Measurements from ENCODE around the gene PIP5KL1.
A peak's percentile ranks its signal among the peaks of the same experiment; 100 is the strongest.

The PIP5KL1 gene, protein sequence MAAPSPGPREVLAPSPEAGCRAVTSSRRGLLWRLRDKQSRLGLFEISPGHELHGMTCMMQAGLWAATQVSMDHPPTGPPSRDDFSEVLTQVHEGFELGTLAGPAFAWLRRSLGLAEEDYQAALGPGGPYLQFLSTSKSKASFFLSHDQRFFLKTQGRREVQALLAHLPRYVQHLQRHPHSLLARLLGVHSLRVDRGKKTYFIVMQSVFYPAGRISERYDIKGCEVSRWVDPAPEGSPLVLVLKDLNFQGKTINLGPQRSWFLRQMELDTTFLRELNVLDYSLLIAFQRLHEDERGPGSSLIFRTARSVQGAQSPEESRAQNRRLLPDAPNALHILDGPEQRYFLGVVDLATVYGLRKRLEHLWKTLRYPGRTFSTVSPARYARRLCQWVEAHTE

DNA sequence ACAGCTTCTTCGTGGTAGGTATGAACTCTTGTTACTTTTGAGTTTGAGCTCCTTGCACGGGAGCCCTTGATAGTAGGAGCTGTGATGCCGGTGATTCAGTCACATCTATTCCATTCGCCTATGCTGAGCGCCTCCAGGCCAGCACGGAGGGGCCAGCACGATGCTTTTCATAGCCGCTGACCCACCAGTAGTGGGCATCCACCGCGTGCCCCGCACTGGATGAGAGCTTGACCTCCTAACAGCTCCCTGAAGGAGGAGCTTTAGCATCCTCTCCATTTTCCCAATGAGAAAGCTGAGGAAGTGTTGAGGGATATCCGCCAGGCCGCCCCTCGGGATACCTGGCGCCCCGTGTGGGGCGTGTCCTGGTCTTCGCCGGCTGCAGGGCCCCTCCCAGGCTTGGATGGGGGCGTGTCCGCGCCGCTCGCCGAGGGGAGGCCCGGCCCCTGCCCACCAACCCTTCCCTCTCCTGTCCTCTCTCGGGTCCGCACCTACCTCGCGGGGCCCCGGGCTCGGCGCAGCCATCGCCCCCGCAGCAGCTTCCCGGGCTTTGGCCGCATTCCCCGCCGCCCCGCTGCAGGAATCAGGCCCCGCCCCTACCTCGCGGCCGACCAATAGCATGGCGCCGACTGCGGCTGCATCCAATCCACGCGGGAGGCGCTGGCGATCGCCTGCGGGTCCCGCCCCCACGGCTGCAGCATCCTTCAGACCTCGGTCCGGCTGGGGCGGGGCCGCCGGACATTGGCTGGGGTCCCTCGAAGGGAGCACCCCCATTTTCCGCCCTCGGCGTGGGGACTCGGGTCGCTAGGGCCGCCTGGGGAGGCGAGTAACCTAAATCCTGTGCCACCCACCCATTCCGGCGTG, at the start of gene PIP5KL1:
PIP5KL1 (minus strand) TSS at position 547 of the 861 bp plus-strand sequence; CDS start at position 522, 25 bp downstream.
- DNase-seq = peak; percentile 93

DNA sequence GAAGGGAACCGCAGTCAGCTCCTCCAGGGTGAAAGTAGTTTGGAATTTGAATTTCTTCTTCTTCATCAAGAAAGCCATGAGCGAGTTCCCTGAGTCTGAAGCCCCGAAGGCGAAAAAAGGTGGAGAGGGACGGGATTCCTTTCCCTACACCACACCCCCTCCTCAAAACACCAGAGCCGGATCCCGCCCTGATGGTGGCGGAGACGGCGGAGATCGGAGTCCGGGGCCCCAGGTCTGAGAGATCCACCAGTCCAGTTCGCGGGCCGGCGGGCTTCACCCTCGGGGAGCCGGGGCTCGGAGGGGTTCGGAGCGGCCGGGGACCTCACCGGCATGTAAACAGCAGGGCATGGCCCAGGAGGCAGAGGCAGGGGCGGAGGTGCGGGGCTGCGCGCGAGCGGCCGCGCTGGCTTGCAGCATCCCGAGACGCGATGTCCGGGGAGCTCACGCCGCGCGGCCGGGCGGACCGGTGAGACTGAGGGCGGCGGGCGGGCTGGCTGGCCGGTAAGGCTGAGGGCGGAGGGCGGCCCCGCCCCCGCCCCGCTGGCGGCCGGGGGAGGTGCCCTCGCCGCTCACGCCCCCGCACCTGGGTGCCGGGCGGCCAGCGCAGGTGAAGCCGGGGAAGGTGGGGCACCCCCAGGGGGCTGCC, 49.6 kb upstream of the PIP5KL1 start:
- DNase-seq = peak; percentile 70

DNA sequence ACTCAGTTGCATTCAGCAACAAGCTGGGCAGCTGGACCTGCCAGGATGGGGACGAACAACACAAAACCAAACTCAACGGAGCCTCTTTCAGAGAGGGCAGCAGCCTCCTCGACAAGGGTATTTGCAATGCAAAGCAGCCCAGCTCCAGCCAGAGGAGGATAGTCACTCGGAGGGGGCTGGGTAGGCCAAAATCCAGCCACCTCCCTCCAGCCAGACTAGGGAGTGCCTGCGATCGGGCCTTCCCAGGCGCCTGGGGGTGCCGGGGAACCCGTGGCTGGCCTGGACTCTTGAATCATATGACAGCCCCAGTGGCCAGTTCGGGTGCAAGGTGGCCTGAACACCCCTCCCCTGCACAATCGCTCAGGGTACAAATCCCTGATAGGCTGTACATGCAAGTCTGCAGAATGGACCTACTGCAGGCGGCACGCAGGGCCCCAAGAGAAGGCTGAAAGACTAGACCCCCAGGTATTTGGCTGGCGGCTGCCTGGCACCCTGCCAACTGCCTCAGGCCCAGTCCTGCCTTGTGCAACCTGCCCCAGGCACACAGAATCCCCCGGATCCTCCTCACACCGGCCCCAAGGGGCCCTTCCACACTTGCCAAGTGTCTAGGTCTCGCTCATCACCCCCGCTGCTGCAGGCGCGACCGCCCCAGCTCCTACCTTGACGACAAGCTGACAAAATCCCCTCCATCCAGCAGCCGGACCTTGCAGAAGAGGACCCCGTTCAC, 48.9 kb upstream of the PIP5KL1 start:
- peak; percentile 79 for DNase-seq

DNA sequence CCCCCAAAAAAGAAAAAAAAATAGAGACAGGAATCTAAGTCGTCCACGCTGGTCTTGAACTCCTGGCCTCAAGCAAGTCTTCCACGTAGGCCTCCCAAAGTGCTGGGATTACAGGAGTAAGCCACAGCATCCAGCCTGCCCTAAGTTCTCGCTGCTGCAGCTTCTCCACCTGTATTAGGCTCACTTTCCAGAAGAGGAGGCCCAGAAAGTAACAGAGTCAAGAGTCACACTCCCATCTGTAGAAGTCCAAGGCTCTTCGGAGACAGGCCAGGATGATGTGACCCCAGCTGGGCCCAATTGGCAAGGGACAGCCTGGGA, 48.4 kb upstream of the PIP5KL1 start:
- DNase-seq = no peak

DNA sequence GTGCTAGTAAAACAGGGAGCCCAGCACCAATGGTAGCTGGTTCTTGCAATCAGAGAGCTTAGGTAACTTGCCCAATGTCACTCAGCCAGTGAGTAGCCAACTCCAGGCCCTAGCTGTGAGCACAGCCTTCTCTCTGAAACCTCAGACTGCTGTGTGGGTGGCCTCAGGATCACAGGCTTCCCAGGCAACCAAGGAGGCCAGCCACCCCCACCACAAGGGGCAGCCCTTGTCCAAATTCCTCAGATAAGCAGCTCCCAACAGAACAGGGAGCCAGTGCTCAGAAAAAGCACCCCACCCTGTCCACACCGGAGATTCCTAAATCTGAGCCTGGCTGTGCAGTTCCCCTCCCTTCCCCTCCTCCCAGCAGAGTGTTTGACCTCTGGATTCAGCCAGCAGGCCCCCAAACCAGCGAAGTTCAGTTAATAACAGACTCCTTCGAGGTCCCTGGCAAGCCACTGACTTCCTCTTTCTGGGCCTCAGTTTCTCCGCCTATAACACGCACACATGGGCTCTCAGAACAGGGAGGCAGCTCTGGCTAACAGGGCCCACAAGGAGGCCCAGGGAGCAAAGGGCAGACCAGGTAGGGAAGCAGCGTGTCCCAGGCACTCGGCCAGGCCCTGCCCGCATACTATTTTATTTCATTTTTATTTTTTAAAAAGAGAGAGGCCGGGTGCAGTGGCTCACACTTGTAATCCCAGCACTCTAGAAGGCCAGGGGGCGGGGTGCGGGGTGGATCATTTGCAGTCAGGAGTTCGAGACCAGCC, 47.5 kb upstream of the PIP5KL1 start:
- DNase-seq = peak; percentile 91

DNA sequence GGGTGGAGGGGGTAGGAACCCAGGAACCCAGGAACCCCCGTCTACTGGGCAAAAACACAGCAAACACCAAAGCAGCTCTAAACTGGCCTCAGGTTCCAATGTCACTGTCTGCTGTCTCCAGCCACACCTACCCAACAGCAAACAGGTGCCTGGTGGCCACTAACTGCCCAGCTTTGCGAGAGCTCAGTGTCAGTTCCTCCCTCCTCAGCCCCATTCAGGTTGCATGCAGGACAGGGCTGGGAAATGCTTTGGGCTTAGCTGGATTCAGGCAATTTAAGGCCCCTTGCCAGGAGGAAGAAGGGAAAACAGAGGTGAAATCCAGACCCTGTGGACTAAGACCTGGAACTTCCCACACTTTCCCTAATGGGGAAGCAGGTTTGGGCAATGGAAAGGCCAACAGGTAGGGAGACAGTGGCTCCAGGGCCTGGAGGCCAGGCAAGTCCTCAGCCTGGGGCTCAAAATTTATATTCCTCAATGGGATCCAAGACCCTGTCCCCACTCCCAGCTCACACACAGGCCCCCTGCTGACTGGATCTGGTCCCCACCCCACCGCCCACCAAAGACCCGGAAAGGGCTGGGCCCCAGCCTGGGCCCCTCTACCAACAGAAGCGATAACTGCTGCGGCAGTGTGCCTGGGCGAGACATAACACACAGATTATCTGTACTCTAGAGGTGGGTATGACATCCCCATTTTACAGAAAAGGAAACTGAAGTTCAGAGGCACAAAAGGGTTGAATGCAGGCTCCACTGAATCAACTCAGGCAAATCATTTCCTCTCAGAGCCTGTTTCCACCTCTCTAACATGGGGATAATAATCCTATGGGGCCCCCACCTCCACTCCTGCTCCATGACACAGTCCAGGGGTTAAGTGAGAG, 46.7 kb upstream of the PIP5KL1 start:
- no peak for DNase-seq

DNA sequence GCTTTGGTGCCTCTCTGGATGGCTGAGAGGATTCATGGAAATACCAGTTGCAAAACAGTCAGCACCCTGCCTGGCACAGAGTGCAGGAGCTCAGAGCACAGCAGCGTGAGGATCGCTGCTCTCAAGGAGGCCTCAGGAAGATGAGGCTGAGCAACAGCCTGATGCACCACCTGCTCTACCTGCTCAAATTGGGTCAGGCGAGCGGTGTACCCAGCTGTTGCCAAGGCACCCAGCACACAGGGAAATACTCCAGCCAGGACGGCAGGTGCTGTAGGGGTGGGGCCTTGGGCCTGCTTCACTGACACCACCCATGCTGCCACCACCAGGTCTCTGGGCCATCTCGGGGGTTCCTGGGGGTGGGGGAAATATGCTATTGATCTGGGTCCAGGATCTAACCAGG, 45.9 kb upstream of the PIP5KL1 start:
- no peak for DNase-seq

DNA sequence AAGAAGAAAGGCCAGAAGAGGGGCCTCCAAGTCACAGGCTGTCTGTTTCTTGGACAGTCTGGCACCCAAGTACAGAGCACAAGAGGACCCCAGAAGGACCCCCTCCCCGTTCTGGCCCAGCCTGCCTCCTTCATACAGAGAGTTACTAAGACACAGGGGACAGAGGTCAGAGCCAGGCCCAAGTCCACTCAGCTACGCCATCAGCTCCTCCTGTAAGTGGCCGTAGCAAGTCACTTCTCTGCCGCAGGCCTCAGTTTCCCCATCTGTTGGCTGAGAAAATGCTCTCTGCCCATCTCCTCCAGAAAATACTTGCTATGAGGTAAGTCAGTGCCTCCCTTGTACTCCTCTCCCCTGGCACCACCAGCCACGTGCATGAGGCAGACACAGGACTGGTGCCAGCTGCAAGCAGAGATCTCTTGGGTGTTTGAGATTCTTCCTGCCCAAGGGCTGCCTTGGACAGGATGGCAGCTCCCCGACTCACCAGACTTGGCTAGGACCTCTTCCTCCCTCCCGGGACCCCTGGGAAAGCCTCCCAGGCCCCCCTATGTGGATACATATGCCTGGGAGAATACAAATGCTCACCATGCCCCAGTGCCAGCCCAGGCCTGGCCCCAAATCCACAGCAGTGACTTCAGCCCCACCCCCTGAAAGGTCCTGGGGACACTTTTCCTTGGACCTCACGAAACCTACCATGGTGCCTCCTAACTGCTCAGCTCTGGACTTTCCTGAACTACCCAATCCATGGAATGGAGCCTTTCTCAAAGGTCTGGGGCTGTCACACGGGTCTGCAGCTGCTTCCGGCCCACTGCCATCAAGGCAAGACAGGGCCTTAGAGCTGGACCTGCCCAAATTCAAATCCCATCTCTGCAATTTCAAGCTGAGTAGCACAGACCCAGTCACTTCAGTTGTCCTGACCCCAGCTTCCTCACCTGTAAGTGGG, 45.1 kb upstream of the PIP5KL1 start:
- no peak for DNase-seq

DNA sequence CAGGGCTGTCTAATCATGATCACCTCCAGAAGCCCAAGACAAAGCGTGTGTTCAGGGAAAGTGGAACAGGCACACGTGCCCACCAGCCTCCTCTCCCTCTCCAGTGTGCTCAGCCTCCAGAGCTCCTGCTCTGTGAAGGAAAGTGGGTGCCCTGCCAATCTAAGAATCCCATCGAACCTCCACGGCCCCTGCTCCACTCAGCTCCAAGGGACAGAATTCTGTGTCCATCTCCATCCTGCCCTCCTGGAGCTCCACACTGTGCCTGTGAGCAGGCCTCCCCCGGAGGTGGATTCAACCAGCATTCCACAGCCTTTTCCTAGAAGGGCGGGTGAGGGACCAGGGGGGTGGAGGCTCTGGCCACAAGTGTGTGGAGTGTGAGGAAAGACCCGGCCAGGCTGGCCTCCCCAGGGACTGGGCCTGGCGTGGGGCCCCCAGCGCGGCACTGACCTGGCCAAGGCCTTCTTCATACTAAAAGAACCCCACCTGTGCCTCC, 44.2 kb upstream of the PIP5KL1 start:
- peak; percentile 66 for DNase-seq

DNA sequence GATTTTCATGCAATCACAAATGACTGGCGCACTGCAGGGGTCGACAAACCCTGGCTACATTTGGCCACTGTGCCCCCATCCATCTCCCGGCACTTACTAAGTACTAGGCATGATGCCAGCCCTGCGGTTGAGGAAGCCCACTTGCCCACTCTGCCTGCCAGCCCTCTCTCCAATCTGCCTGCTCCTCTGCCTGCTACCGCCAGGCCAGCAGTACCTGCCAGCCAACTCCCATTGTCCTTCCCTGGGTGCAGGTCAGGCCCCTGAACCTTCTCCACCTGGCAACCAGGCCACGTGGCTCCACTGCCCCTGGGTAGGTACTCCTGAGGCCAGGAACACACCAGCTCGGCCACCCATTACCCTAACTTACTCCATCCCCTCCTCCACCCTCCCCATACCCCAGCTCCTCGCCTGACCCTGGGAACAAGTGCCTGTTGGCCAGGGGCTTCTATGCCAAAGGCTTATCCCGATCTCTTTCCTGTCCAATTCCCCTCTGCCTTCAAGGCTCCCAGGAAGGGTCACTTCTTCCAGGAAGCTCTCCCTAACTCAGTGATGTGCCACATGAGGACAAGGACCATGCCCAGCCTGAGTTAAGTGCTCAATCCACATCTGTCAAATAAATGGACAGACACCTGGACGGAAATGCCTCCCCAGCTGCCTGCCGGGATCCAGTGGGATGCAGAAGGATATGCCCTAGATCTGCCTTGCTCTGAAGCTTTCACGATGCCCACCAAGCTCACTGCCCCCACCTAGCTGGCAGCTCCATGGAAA, 43.6 kb upstream of the PIP5KL1 start:
- no peak for DNase-seq

DNA sequence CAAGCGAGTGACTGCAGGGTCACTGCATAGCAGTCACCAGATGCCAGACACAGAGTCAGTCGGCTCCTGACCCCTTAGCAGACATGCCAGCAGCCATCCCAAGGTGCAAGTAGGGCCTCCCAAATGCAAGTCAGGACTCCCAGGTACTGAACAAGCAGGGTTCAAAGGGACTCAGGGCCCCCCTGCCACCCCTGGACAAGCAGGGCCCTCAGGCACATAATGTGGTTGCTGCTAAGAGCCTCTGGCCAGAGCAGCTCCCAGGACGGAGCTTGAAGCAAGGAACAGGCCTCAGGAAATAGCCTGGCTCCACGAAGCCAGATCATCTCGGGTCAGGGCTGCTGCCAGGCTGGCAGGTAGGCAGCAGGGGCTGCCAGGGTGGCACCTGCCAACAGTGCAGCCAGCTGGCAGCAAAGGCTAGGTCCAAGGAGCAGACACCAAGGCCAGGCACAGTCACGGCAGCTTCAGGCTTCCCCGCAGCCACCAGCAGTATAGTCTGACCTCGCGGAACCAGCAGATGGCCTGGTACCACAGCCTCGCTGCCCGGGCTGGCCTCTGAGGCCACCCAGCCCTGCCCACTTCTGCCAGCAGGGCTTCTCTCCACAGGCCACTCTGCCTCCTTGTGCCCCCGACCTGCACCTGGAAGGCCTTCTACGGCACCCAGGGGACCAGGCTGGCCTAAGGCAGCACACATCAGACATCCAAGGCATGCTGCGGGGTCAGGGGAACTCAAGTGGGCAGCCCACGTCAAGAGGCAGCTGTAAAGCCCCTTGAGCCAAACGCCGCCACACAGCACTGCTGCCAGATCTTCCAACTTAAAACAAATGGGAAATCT, 42.8 kb upstream of the PIP5KL1 start:
- DNase-seq = peak; percentile 63

DNA sequence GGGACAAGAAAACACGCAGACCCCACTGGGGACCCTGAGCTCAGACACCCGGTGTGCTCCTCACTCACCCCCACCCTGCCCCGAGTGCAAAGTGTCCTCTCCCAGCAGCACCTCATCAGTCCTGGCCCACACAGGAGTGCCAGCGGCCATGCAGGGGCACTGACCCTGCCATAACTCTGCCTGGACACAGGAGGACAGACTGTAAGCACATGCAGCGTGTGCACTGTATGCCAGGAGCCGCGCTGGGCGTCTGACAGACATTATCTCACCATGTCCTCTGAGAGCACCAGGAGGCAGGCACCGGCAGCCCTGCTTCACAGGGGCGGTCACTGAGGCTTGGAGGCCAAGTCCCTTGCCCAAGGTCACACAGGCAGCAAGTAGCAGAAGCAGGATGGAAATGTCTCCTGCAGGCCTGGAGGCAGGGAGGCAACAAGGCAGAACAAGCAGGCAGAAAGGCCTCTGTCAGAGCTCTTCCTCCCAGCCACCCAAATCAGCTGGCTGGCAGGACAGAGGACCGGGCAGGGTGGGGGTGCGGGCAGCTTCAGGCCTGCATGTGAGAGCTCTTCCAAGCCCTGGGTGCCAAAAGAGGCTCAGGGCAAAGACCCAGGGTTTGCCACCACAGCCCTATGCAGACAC, 41.8 kb upstream of the PIP5KL1 start:
- DNase-seq = peak; percentile 62

DNA sequence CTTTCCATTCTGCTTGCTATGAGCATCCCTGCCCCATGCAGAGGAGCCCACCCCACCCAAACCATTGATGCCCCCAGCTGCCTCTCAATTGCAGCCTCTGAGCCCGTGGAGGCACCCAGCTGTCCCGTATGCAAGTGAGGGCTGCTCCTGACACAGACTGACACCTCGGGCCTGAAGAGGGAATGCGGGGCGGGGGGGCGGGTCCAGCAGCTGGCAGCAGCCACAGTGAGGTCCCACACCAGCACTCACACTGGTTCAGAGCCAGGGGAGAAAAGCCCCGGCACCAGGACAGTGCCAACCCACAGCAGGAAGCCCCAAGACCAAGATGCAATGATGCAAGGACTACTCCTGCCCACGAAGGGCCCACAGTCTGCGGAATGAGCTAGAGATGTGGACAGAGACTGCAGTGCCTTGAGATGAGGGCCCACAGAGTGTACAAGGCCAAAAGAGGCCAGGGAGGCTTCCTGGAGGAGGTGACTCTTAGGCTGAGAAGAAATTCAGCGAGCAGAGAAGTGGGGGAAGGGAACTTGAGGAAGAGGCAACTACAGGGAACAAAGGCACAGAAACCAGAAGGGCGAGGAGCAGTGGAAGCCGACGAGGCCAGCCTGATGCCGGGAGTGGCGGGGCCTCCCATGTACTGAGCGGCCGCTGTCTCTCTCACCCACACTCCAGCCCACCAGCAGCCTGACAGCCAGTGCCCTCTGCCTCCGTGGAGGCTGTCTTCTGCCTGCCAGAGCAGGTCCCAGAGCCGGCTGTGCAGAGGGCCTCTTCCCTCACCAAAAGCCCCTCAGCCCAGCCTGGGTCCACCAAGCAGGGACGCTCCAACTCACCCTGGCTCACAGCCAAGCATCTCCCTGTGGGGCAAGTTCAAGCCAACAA, 41.0 kb upstream of the PIP5KL1 start:
- DNase-seq = peak; percentile 55

DNA sequence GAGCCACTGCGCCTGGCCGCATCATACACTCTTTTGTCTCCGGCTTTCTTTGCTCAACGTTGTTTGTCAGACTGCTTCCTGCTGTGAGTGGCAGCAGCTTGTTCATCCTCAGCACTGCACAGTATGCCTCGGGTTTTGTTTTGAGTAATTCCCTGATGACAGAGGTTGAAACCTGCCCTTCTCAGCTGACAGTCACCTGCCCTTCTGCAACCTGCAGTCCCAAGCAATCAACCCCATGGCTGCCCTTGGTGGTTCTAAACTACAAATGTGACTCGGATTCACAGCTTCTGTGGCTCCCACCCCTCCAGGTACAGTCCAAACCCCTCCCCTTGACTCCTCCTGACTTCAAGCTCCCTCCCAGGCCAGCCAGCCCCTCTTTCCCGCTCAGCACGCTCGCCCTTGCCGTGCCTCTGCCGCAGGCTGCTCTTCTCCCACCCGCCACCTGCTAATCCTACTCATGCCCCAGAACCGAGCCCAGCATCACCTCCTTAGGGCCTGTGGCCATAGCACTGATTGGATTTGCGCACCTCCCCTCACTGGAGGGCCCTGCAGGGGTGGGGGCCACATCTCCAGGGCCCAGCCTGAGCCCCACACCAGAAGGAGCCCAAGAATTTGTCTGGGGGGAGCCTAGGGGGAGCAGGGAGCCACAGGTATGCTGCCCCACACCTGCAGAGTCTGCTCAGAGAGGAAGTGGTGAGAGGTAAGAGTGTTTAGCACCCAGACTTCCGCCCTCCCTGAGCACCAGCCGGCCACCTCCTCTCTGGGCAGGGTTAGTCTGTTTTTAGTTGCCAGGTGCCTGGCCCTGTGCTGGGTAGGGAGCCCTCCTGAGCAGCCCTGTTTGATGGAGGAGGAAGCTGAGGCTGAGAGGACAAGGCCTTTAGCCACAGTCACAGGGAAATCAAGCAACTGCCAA, 40.1 kb upstream of the PIP5KL1 start:
- DNase-seq = no peak

DNA sequence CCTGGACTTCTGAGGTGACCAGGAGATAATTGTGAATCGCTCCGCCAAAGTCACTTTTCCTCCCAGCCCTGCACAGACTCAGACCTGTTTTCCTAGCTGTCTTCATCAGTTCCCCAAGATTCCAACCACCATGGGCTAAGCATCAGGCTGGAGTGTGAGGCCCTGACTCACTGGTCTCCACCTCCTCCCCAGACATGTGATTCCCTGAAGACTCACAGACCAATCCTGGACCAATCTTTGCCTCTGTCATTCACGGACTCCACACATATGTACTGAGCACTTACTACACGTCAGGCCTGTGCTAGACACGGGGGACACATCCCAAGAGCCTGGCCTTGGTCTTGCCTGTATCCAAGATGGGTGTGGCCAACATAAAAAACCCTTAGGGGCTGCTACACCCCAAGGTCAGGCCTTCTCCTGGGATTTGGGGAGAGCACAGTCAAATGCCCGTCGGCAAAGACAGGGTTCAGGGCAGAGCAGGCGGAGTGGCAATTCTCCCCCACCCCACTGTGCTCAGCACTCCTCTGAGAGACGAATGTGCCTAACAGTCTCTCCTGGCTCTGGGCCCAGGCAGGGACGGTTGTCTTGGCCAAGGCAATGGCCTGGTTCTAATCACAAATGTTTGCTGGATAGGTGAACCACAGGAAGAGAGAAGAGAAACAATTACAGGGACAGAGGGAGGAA, 38.3 kb upstream of the PIP5KL1 start:
- DNase-seq = peak; percentile 78

Measured in islet precursor cell (in vitro differentiated cells).